ENCODE data around the gene CKS2.

GRCh38 chr9:89313842-89314241 lies 2.8 kb downstream of the CKS2 start:
- TF ChIP-seq MAFK (IDR thresholded peaks at IDR 0.05; ENCODE audit: low read depth, low read length) (no peak), USF2 (IDR thresholded peaks at IDR 0.05; ENCODE audit: low read depth, low read length) (no peak), CEBPB (IDR thresholded peaks at IDR 0.05; ENCODE audit: low read depth, low read length) (no peak), CTCF (conservative IDR thresholded peaks at IDR 0.05; ENCODE audit: low read depth, low read length) (no peak), SMC3 (IDR thresholded peaks at IDR 0.05; ENCODE audit: low read depth, low read length) (no peak), ELK1 (IDR thresholded peaks at IDR 0.05; ENCODE audit: borderline replicate concordance, low read depth, low read length) (no peak), MXI1 (IDR thresholded peaks at IDR 0.05; ENCODE audit: borderline replicate concordance, low read depth, low read length) (no peak), RFX5 (IDR thresholded peaks at IDR 0.05; ENCODE audit: low read depth, low read length) (no peak), MAZ (IDR thresholded peaks at IDR 0.05; ENCODE audit: borderline replicate concordance, low read depth, low read length) (no peak), POLR2A (IDR thresholded peaks at IDR 0.05; ENCODE audit: low read depth, low read length) (peak; percentile 32; the same call in 1 of the 2 replicates), FOS (IDR thresholded peaks at IDR 0.05; ENCODE audit: low read depth, low read length) (no peak), BHLHE40 (IDR thresholded peaks at IDR 0.05; ENCODE audit: low read depth, low read length) (no peak), RAD21 (IDR thresholded peaks at IDR 0.05; ENCODE audit: low read length) (no peak), NFE2L2 (IDR thresholded peaks at IDR 0.05; ENCODE audit: low read depth, low read length) (no peak)

All from IMR-90 (cell line).